ENCODE data around the gene SRCAP. TPM values are rescaled to one million over a fixed set of nuclear protein-coding genes. Genes with fewer than 3 reads are reported as not detected.

Gene SRCAP
- total and polyA plus RNA-seq, 2 of the 8 experiments (the other 6 are each of a cell fraction or from before 2014, with no cell fraction given), result 5.5 to 54.3 TPM

GRCh38 chr16:30746638-30747175, 47.7 kb downstream of the SRCAP start (continued):
- no peak for TF ChIP-seq POU5F1 (IDR thresholded peaks at IDR 0.05; ENCODE audit: low read depth, low read length)
- TF ChIP-seq, protein P1, sequence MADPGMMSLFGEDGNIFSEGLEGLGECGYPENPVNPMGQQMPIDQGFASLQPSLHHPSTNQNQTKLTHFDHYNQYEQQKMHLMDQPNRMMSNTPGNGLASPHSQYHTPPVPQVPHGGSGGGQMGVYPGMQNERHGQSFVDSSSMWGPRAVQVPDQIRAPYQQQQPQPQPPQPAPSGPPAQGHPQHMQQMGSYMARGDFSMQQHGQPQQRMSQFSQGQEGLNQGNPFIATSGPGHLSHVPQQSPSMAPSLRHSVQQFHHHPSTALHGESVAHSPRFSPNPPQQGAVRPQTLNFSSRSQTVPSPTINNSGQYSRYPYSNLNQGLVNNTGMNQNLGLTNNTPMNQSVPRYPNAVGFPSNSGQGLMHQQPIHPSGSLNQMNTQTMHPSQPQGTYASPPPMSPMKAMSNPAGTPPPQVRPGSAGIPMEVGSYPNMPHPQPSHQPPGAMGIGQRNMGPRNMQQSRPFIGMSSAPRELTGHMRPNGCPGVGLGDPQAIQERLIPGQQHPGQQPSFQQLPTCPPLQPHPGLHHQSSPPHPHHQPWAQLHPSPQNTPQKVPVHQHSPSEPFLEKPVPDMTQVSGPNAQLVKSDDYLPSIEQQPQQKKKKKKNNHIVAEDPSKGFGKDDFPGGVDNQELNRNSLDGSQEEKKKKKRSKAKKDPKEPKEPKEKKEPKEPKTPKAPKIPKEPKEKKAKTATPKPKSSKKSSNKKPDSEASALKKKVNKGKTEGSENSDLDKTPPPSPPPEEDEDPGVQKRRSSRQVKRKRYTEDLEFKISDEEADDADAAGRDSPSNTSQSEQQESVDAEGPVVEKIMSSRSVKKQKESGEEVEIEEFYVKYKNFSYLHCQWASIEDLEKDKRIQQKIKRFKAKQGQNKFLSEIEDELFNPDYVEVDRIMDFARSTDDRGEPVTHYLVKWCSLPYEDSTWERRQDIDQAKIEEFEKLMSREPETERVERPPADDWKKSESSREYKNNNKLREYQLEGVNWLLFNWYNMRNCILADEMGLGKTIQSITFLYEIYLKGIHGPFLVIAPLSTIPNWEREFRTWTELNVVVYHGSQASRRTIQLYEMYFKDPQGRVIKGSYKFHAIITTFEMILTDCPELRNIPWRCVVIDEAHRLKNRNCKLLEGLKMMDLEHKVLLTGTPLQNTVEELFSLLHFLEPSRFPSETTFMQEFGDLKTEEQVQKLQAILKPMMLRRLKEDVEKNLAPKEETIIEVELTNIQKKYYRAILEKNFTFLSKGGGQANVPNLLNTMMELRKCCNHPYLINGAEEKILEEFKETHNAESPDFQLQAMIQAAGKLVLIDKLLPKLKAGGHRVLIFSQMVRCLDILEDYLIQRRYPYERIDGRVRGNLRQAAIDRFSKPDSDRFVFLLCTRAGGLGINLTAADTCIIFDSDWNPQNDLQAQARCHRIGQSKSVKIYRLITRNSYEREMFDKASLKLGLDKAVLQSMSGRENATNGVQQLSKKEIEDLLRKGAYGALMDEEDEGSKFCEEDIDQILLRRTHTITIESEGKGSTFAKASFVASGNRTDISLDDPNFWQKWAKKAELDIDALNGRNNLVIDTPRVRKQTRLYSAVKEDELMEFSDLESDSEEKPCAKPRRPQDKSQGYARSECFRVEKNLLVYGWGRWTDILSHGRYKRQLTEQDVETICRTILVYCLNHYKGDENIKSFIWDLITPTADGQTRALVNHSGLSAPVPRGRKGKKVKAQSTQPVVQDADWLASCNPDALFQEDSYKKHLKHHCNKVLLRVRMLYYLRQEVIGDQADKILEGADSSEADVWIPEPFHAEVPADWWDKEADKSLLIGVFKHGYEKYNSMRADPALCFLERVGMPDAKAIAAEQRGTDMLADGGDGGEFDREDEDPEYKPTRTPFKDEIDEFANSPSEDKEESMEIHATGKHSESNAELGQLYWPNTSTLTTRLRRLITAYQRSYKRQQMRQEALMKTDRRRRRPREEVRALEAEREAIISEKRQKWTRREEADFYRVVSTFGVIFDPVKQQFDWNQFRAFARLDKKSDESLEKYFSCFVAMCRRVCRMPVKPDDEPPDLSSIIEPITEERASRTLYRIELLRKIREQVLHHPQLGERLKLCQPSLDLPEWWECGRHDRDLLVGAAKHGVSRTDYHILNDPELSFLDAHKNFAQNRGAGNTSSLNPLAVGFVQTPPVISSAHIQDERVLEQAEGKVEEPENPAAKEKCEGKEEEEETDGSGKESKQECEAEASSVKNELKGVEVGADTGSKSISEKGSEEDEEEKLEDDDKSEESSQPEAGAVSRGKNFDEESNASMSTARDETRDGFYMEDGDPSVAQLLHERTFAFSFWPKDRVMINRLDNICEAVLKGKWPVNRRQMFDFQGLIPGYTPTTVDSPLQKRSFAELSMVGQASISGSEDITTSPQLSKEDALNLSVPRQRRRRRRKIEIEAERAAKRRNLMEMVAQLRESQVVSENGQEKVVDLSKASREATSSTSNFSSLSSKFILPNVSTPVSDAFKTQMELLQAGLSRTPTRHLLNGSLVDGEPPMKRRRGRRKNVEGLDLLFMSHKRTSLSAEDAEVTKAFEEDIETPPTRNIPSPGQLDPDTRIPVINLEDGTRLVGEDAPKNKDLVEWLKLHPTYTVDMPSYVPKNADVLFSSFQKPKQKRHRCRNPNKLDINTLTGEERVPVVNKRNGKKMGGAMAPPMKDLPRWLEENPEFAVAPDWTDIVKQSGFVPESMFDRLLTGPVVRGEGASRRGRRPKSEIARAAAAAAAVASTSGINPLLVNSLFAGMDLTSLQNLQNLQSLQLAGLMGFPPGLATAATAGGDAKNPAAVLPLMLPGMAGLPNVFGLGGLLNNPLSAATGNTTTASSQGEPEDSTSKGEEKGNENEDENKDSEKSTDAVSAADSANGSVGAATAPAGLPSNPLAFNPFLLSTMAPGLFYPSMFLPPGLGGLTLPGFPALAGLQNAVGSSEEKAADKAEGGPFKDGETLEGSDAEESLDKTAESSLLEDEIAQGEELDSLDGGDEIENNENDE (IDR thresholded peaks at IDR 0.05; ENCODE audit: insufficient replicate concordance, low read length), result no peak
- TF ChIP-seq SP2 (IDR thresholded peaks at IDR 0.05; ENCODE audit: low read length), result no peak
- TF ChIP-seq HDAC2 (IDR thresholded peaks at IDR 0.05; ENCODE audit: borderline replicate concordance in 1 of 2, low read depth in 2 of 2, low read length in 2 of 2), result no peak
- TF ChIP-seq CHD2 (IDR thresholded peaks at IDR 0.05; ENCODE audit: low read length), result no peak
- no peak for TF ChIP-seq SP1 (IDR thresholded peaks at IDR 0.05; ENCODE audit: low read depth, low read length)
- no peak for TF ChIP-seq HDAC6 (IDR thresholded peaks at IDR 0.05; ENCODE audit: low read depth, low read length)
- no peak for TF ChIP-seq PHF8 (conservative IDR thresholded peaks at IDR 0.05; ENCODE audit: low read depth, low read length)

Data from H1 (cell line).